Body of pancreas (tissue), 4 donors: ENCODE data around the gene SLC6A2.

Experiments used
- POLR2A ChIP-seq, 3 donors: fragments of 450-650 bp; IDR thresholded peaks; one replicate each; pipeline ENCODE4 v1.6.1; 2016; ENCODE audit warnings: antibody characterized with exemption in 3 of 3, mild to moderate bottlenecking in 2 of 3
- TF ChIP-seq, protein P1 (sequence below), 7 experiments: fragments of 450-650 bp in 4 of 7; fragments of 200-600 bp in 3 of 7; sonication (generic) in 3 of 7; IDR thresholded peaks; one replicate each; pipeline ENCODE4 v1.5.1; 2016 to 2019; ENCODE audit warnings: antibody characterized with exemption in 7 of 7

GRCh38 chr16:55655897-55656681, at the start of gene SLC6A2:
- TF ChIP-seq, protein P1, sequence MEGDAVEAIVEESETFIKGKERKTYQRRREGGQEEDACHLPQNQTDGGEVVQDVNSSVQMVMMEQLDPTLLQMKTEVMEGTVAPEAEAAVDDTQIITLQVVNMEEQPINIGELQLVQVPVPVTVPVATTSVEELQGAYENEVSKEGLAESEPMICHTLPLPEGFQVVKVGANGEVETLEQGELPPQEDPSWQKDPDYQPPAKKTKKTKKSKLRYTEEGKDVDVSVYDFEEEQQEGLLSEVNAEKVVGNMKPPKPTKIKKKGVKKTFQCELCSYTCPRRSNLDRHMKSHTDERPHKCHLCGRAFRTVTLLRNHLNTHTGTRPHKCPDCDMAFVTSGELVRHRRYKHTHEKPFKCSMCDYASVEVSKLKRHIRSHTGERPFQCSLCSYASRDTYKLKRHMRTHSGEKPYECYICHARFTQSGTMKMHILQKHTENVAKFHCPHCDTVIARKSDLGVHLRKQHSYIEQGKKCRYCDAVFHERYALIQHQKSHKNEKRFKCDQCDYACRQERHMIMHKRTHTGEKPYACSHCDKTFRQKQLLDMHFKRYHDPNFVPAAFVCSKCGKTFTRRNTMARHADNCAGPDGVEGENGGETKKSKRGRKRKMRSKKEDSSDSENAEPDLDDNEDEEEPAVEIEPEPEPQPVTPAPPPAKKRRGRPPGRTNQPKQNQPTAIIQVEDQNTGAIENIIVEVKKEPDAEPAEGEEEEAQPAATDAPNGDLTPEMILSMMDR (IDR thresholded peaks at IDR 0.05): no peak
- no peak for TF ChIP-seq POLR2A (IDR thresholded peaks at IDR 0.05)
